ENCODE results near the gene TBRG4. TPM values are rescaled to one million over a fixed set of nuclear protein-coding genes. Genes with fewer than 3 reads are reported as not detected.

Gene TBRG4
- total RNA-seq, 1 donor from 2014 or later, result 73.0 TPM

DNA sequence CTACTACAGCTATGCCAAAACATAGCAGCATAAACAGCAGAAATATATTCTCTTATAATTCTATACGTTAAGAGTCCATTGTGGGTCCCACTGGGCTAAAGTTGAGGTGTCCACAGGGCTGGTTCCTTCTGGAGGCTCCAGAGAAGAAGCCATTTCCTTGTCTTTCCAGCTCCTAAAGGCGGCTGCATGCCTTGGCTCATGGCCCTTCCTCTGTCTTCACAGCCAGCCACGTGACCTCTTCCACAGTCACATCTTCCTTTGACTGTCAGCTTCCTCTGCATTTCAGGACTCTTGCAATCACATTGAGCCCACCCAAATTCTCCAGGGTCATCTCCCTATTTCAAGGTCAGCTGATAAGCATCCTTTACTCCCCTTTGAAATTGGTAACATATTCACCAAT lies 40.0 kb downstream of the TBRG4 start:
- no peaks in the 10 kb centered on the region for H3K27me3 Mint-ChIP-seq
- no peaks in the 10 kb centered on the region for H3K4me1 Mint-ChIP-seq (ENCODE audit: low read depth)
- DNase-seq (ENCODE audit: low spot score, unreplicated experiment), result no peak
- H3K36me3 Mint-ChIP-seq (ENCODE audit: insufficient read depth), result peaks cover 8% of the 10 kb centered on the region
- no peak overlapping the region for H3K4me3 Mint-ChIP-seq (ENCODE audit: low read depth)
- no peak overlapping the region for H3K27ac Mint-ChIP-seq
- no peaks in the 10 kb centered on the region for H3K9me3 Mint-ChIP-seq (ENCODE audit: low read depth)
- no peak for TF ChIP-seq CTCF (IDR thresholded peaks at IDR 0.05; ENCODE audit: unreplicated experiment)

DNA sequence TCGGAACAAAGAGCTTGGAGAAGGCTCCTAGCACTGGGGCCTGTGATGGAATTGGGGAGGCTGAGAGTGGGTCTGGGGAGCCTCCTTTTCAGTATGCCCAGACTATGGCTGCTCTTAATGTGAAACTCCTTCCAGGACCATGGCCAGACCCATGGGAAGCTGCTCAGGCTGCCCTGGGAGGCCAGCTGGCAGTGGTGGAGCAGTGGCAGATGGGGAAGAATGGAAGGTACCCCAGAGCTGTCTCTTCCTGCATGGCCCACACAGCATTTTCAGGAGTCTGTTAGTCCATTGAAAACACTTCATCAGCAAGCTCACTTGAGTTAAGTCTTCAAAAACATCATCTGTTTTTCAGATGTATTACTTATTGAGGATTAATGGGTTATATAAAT lies 41.2 kb downstream of the TBRG4 start:
- no peak overlapping the region for H3K4me3 Mint-ChIP-seq (ENCODE audit: low read depth)
- H3K9me3 Mint-ChIP-seq (ENCODE audit: low read depth), result no peaks in the 10 kb centered on the region
- no peak for TF ChIP-seq CTCF (IDR thresholded peaks at IDR 0.05; ENCODE audit: unreplicated experiment)
- H3K4me1 Mint-ChIP-seq (ENCODE audit: low read depth), result no peaks in the 10 kb centered on the region
- no peak for DNase-seq (ENCODE audit: low spot score, unreplicated experiment)
- no peak overlapping the region for H3K27ac Mint-ChIP-seq
- peaks cover 9% of the 10 kb centered on the region for H3K36me3 Mint-ChIP-seq (ENCODE audit: insufficient read depth)
- H3K27me3 Mint-ChIP-seq, result no peaks in the 10 kb centered on the region

DNA sequence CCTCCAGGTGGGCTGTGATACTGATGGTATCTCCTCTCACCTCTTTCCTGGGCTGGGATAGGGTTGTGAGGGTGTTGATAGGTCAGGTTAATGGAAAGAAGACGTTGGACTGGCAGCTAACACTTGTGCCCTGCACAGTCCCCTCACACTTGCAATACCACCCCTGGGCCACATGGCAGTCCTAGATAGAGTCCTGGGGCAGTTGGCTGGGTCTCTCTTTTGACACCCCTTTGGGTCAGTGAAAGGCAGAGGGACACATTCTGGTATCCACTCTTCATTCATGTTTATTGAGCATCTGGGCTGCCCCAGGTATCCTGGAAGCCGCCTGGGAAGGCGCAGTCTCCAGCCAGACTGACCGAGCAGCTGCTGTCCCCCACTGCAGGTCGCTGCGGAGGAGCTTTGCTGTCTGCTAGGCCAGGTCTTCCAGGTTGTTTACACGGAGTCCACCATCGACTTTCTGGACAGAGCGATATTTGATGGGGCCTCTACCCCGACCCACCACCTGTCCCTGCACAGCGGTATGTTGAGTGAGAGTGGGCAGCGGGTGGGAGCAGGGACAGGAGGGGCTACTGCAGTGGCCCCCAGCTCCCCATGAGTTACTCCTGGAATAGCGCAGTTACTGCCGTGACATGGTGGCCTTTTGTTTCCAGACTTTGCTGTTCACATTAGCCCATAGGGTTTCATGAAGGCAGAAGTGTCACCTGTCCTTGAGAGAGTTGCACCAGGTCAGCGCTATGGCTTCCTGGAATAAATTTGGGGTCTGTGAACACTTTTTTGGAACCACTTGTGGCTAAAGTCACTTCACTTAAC lies 41.8 kb downstream of the TBRG4 start:
- Mint-ChIP-seq H3K36me3 (ENCODE audit: insufficient read depth) (peaks cover 8% of the 10 kb centered on the region), H3K27me3 (no peaks in the 10 kb centered on the region), H3K27ac (no peak overlapping the region), H3K4me3 (ENCODE audit: low read depth) (no peak overlapping the region), H3K4me1 (ENCODE audit: low read depth) (no peaks in the 10 kb centered on the region), H3K9me3 (ENCODE audit: low read depth) (no peaks in the 10 kb centered on the region)
- TF ChIP-seq CTCF (IDR thresholded peaks at IDR 0.05; ENCODE audit: unreplicated experiment), result no peak
- no peak for DNase-seq (ENCODE audit: low spot score, unreplicated experiment)

DNA sequence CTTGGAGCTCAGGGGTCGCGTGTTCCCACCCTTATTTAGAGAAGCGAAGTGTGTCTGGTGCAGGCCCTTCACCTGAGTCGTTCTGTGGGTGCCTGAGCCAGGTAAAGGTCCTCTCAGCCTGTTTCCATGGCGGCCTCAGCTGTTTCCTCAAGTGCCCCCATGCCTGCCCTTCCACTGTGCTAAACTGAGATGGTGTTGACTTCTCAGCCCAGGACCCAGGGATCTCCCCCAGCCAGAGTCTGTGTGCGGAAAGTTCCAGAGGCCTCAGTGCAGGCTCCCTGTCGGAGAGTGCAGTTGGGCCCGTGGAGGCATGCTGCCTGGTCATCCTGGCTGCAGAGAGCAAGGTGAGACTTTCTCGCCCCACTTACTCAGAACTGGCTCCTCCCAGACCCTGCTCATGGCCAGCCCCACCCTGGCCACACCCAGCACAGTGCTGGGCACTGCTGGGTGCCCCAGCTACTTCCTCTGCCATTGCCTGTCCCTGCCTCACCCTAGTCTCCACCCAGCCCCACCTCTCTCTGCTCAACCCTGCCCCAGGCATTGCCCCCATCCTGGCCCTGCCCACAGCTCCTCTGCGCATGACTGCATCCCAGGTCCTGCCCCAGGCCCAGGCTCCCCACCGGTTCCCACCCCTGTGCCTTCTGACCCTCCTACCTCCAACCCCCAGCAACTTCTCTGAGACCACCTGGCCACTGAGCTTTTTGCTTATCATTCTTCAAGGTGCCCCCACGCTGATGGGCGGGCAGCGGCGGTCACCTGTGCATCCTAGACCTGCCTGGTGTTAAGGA lies 43.1 kb downstream of the TBRG4 start:
- Mint-ChIP-seq H3K4me3 (ENCODE audit: low read depth) (no peak overlapping the region), H3K9me3 (ENCODE audit: low read depth) (no peaks in the 10 kb centered on the region), H3K36me3 (ENCODE audit: insufficient read depth) (peaks cover 8% of the 10 kb centered on the region), H3K27ac (no peak overlapping the region), H3K27me3 (no peaks in the 10 kb centered on the region), H3K4me1 (ENCODE audit: low read depth) (no peaks in the 10 kb centered on the region)
- no peak for DNase-seq (ENCODE audit: low spot score, unreplicated experiment)
- TF ChIP-seq CTCF (IDR thresholded peaks at IDR 0.05; ENCODE audit: unreplicated experiment), result no peak

GRCh38 chr7:45067582-45067981 lies 43.9 kb downstream of the TBRG4 start:
- Mint-ChIP-seq H3K9me3 (ENCODE audit: low read depth) (no peaks in the 10 kb centered on the region), H3K4me1 (ENCODE audit: low read depth) (no peaks in the 10 kb centered on the region), H3K27ac (no peak overlapping the region), H3K36me3 (ENCODE audit: insufficient read depth) (peaks cover 3% of the 10 kb centered on the region), H3K27me3 (no peaks in the 10 kb centered on the region), H3K4me3 (ENCODE audit: low read depth) (no peak overlapping the region)
- no peak for DNase-seq (ENCODE audit: low spot score, unreplicated experiment)
- no peak for TF ChIP-seq CTCF (IDR thresholded peaks at IDR 0.05; ENCODE audit: unreplicated experiment)
